Measurements from ENCODE around the gene PTPRD. TPM values are rescaled to one million over a fixed set of nuclear protein-coding genes. Genes with fewer than 3 reads are reported as not detected.

Gene PTPRD
- total RNA-seq, 3 donors from 2014 or later (not counting 1 experiment from before 2014, with no cell fraction given): 0.05 to 0.68 TPM; not detected in 1

DNA sequence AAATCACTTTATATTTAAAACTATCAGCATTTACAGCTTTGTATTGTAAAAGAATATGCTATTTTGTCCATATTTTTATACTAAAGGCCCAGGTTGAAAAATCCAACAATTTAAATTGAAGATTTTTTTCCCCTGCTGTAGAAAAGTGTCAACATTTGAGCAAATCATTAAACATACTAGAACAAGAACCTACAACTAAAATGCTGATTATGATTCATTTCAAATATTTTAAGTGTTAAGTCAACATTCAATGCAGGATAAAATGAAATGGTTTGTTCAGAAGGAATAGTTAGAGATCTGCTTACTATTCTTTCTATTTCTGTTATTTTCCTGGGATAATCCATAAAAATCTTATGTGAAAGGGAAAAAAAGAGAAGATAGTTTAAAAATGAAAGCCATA is 1946.7 kb downstream of the PTPRD start:
- TF ChIP-seq, protein P1, sequence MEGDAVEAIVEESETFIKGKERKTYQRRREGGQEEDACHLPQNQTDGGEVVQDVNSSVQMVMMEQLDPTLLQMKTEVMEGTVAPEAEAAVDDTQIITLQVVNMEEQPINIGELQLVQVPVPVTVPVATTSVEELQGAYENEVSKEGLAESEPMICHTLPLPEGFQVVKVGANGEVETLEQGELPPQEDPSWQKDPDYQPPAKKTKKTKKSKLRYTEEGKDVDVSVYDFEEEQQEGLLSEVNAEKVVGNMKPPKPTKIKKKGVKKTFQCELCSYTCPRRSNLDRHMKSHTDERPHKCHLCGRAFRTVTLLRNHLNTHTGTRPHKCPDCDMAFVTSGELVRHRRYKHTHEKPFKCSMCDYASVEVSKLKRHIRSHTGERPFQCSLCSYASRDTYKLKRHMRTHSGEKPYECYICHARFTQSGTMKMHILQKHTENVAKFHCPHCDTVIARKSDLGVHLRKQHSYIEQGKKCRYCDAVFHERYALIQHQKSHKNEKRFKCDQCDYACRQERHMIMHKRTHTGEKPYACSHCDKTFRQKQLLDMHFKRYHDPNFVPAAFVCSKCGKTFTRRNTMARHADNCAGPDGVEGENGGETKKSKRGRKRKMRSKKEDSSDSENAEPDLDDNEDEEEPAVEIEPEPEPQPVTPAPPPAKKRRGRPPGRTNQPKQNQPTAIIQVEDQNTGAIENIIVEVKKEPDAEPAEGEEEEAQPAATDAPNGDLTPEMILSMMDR (IDR thresholded peaks at IDR 0.05): no peak
- Histone ChIP-seq H3K27me3 (ENCODE audit: control insufficient read depth, insufficient read depth, low read length) (no peaks in the 10 kb centered on the region), H3K27ac (ENCODE audit: low read length) (no peak overlapping the region), H3K9me3 (ENCODE audit: control insufficient read depth, insufficient read depth, low read length) (no peaks in the 10 kb centered on the region), H3K4me1 (ENCODE audit: control insufficient read depth, insufficient read depth, low read length) (no peaks in the 10 kb centered on the region), H3K4me3 (ENCODE audit: low read length) (no peak overlapping the region), H3K36me3 (ENCODE audit: control insufficient read depth, insufficient read depth, low read length) (no peaks in the 10 kb centered on the region)
- peaks cover 7% of the 10 kb centered on the region for H3K36me3 Mint-ChIP-seq
- peaks cover 0 to 3% of the 10 kb centered on the region in 2 donors for H3K9me3 Mint-ChIP-seq
- H3K27ac Mint-ChIP-seq: no peak overlapping the region
- no peaks in the 10 kb centered on the region for H3K4me1 Mint-ChIP-seq
- H3K27me3 Mint-ChIP-seq (ENCODE audit: low read depth in 2 of 2): no peaks in the 10 kb centered on the region
- H3K4me3 Mint-ChIP-seq: no peak overlapping the region
- DNase-seq (no peak), ATAC-seq (no peak)
- intact Hi-C loops (cut with micrococcal nuclease): no loop called here

DNA sequence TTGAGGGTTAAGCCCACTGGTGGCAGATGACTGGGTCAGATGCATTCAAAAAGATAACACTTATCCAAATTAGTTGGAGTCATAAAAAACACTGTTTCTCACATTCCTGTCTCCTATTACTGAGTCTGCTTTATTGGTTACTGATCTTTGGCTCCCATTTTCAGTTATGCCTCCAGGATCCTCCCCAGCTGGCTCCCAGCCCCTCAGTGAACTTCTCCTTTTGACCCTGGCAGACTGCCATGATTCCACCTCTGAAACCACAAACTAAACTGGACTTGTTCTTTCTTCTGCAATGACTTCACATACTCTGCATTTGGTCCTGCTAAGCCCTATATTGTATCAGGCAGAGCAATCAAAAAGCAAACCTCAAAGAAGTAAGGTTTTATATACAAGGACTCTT is 1952.4 kb downstream of the PTPRD start:
- H3K4me3 ChIP-seq (ENCODE audit: low read length): no peak overlapping the region
- no peak overlapping the region for H3K27ac ChIP-seq (ENCODE audit: low read length)
- TF ChIP-seq, protein P1 (IDR thresholded peaks at IDR 0.05): no peak
- no peaks in the 10 kb centered on the region for H3K9me3 ChIP-seq (ENCODE audit: control insufficient read depth, insufficient read depth, low read length)
- H3K36me3 ChIP-seq (ENCODE audit: control insufficient read depth, insufficient read depth, low read length): no peaks in the 10 kb centered on the region
- Mint-ChIP-seq H3K4me1 (no peaks in the 10 kb centered on the region), H3K27ac (no peak overlapping the region), H3K27me3 (ENCODE audit: low read depth in 2 of 2) (no peaks in the 10 kb centered on the region), H3K36me3 (peaks cover 7% of the 10 kb centered on the region), H3K9me3 (peaks cover 0 to 3% of the 10 kb centered on the region in 2 donors), H3K4me3 (no peak overlapping the region)
- no peaks in the 10 kb centered on the region for H3K27me3 ChIP-seq (ENCODE audit: control insufficient read depth, insufficient read depth, low read length)
- ATAC-seq: no peak
- DNase-seq: no peak
- intact Hi-C loops (cut with micrococcal nuclease): no loop called here
- H3K4me1 ChIP-seq (ENCODE audit: control insufficient read depth, insufficient read depth, low read length): no peaks in the 10 kb centered on the region

DNA sequence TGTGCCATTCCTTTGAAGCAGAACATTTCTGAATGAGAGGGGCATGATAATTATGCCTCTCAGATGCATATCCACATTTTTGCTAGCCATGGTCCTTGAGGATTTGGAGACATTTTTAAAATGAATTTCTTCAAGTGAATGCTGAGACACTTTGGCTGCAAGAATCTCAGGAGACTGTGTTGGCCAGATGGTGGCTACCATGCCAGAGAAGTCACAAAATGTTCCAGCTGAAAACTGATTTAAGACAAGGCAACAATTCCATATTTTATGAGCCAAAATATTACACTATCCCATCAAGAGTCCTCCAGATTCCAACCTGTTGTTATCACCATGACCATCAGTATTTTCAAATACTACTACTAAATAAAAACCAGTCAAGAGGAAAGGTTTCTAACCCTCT is 1953.7 kb downstream of the PTPRD start:
- ATAC-seq (no peak), DNase-seq (no peak)
- TF ChIP-seq, protein P1 (IDR thresholded peaks at IDR 0.05): no peak
- Histone ChIP-seq H3K27ac (ENCODE audit: low read length) (no peak overlapping the region), H3K36me3 (ENCODE audit: control insufficient read depth, insufficient read depth, low read length) (no peaks in the 10 kb centered on the region), H3K4me1 (ENCODE audit: control insufficient read depth, insufficient read depth, low read length) (no peaks in the 10 kb centered on the region), H3K9me3 (ENCODE audit: control insufficient read depth, insufficient read depth, low read length) (no peaks in the 10 kb centered on the region), H3K4me3 (ENCODE audit: low read length) (no peak overlapping the region), H3K27me3 (ENCODE audit: control insufficient read depth, insufficient read depth, low read length) (no peaks in the 10 kb centered on the region)
- Mint-ChIP-seq H3K36me3 (peaks cover 3% of the 10 kb centered on the region), H3K4me1 (no peaks in the 10 kb centered on the region), H3K27ac (no peak overlapping the region), H3K9me3 (peaks cover 0 to 1% of the 10 kb centered on the region in 2 donors), H3K4me3 (no peak overlapping the region), H3K27me3 (ENCODE audit: low read depth in 2 of 2) (no peaks in the 10 kb centered on the region)
- intact Hi-C loops (cut with micrococcal nuclease): no loop called here

GRCh38 chr9:8655071-8655470 is 1957.7 kb downstream of the PTPRD start:
- H3K4me3 Mint-ChIP-seq: no peak overlapping the region
- H3K9me3 Mint-ChIP-seq: peaks cover 0 to 2% of the 10 kb centered on the region in 2 donors
- H3K36me3 Mint-ChIP-seq: no peaks in the 10 kb centered on the region
- intact Hi-C loops (cut with micrococcal nuclease): no loop called here
- Histone ChIP-seq H3K9me3 (ENCODE audit: control insufficient read depth, insufficient read depth, low read length) (no peaks in the 10 kb centered on the region), H3K27ac (ENCODE audit: low read length) (no peak overlapping the region), H3K4me1 (ENCODE audit: control insufficient read depth, insufficient read depth, low read length) (no peaks in the 10 kb centered on the region), H3K4me3 (ENCODE audit: low read length) (no peak overlapping the region), H3K27me3 (ENCODE audit: control insufficient read depth, insufficient read depth, low read length) (no peaks in the 10 kb centered on the region), H3K36me3 (ENCODE audit: control insufficient read depth, insufficient read depth, low read length) (no peaks in the 10 kb centered on the region)
- TF ChIP-seq, protein P1 (IDR thresholded peaks at IDR 0.05): no peak
- H3K4me1 Mint-ChIP-seq: no peaks in the 10 kb centered on the region
- no peaks in the 10 kb centered on the region for H3K27me3 Mint-ChIP-seq (ENCODE audit: low read depth in 2 of 2)
- H3K27ac Mint-ChIP-seq: no peak overlapping the region
- DNase-seq (no peak), ATAC-seq (no peak)
- WGBS (ENCODE audit: insufficient coverage): no CpG with 5 or more reads among the region's 2 CpGs
